HepG2 (cell line): ENCODE data around the gene KIF26B. TPM values are rescaled to one million over a fixed set of nuclear protein-coding genes. Genes with fewer than 3 reads are reported as not detected.
A peak's percentile ranks its signal among the peaks of the same experiment; 100 is the strongest.

Experiments used
- CENPX ChIP-seq: sonication (generic); formaldehyde crosslinking; IDR thresholded peaks from 2 replicates; pipeline ENCODE4 v1.9.0; 2021; ENCODE audit warnings: mild to moderate bottlenecking, missing genetic modification reagents, moderate library complexity
- DNMT1 ChIP-seq: sonication (generic); formaldehyde crosslinking; IDR thresholded peaks from 2 replicates; pipeline ENCODE4 v1.5.1; 2020; ENCODE audit warnings: mild to moderate bottlenecking, missing genetic modification reagents
- KMT2B ChIP-seq: IDR thresholded peaks from 2 replicates; pipeline ENCODE4 v1.6.1; 2016; ENCODE audit warnings: missing genetic modification reagents, missing compliant biosample characterization
- RXRA ChIP-seq: sonication (generic); formaldehyde crosslinking; IDR thresholded peaks from 2 replicates; pipeline ENCODE4 v1.5.1; 2020; ENCODE audit warnings: missing genetic modification reagents
- SP5 ChIP-seq: IDR thresholded peaks from 2 replicates; pipeline ENCODE4 v1.6.1; 2016; ENCODE audit warnings: low read depth, borderline replicate concordance
- SSRP1 ChIP-seq: IDR thresholded peaks from 2 replicates; pipeline ENCODE4 v1.6.1; 2016; ENCODE audit warnings: control low read depth
- TBL1XR1 ChIP-seq: fragments of 150-350 bp; IDR thresholded peaks from 2 replicates; pipeline ENCODE4 v1.6.1; 2014; ENCODE audit warnings: borderline replicate concordance, low read length; ENCODE audit not compliant: partially characterized antibody
- XBP1 ChIP-seq: sonication (generic); formaldehyde crosslinking; IDR thresholded peaks from 2 replicates; pipeline ENCODE4 v1.5.0; 2020; ENCODE audit warnings: missing genetic modification reagents
- ZKSCAN1 ChIP-seq: fragments of 150-350 bp; IDR thresholded peaks from 2 replicates; pipeline ENCODE4 v1.6.1; 2014; ENCODE audit warnings: low read length
- ZNF24 ChIP-seq: fragments of 450-650 bp; IDR thresholded peaks from 2 replicates; pipeline ENCODE4 v1.6.1; 2017; ENCODE audit warnings: antibody characterized with exemption, mild to moderate bottlenecking
- ZNF34 ChIP-seq: sonication (generic); formaldehyde crosslinking; IDR thresholded peaks from 2 replicates; pipeline ENCODE4 v1.4.0; 2020; ENCODE audit warnings: mild to moderate bottlenecking, missing genetic modification reagents, borderline replicate concordance
- ZNF367 ChIP-seq: sonication (generic); formaldehyde crosslinking; IDR thresholded peaks from 2 replicates; pipeline ENCODE4 v1.4.0; 2020; ENCODE audit warnings: missing genetic modification reagents, borderline replicate concordance
- ZNF530 ChIP-seq: sonication (generic); formaldehyde crosslinking; IDR thresholded peaks from 2 replicates; pipeline ENCODE4 v1.5.0; 2020; ENCODE audit warnings: low read depth, mild to moderate bottlenecking, missing genetic modification reagents
- ZNF724P ChIP-seq: sonication (generic); formaldehyde crosslinking; IDR thresholded peaks from 2 replicates; pipeline ENCODE4 v1.8.0; 2022; ENCODE audit warnings: missing genetic modification reagents, borderline replicate concordance
- polyA plus RNA-seq, 8 experiments: library from polyadenylated mRNA; depleted of rRNA in 3 of 8; stranded (reverse) in 7 of 8; unstranded in 1 of 8; fragments of >200 nt; fragmentation: Illumina TruSeq in 4 of 8; extraction: Trizol in 4 of 8; gene quantifications; 2 replicates each; pipeline versions ENCODE4 v1.2.1 to v1.2.3, GENCODE V29; 2011 to 2016; ENCODE audit warnings: low read depth in 4 of 8, missing spikeins in 1 of 8, mixed read lengths in 1 of 8; ENCODE audit not compliant: insufficient read depth in 1 of 8
- total RNA-seq, 5 experiments: library from RNA; depleted of rRNA; stranded (reverse); fragments of >200 nt; fragmentation: Illumina TruSeq; extraction: Trizol; gene quantifications; 2 replicates each; pipeline ENCODE4 v1.2.3, GENCODE V29; 2016; ENCODE audit warnings: low read depth in 1 of 5
- TF ChIP-seq, protein P1 (sequence below): fragments of 450-650 bp; IDR thresholded peaks from 2 replicates; pipeline ENCODE4 v1.6.1; 2016
- TF ChIP-seq, protein P2 (sequence below), 2 experiments: sonication (generic) in 1 of 2; formaldehyde crosslinking in 1 of 2; IDR thresholded peaks; 2 replicates each; pipeline versions ENCODE4 v1.5.1 to v1.6.1; 2011 to 2020; ENCODE audit warnings: borderline replicate concordance in 1 of 2, low read depth in 1 of 2, low read length in 1 of 2, mild to moderate bottlenecking in 1 of 2, missing genetic modification reagents in 1 of 2, moderate library complexity in 1 of 2
- TF ChIP-seq, protein P3 (sequence below): sonication (generic); formaldehyde crosslinking; IDR thresholded peaks from 2 replicates; pipeline ENCODE4 v1.5.1; 2020; ENCODE audit warnings: mild to moderate bottlenecking, missing genetic modification reagents, moderate library complexity
- TF ChIP-seq, protein P4 (sequence below): sonication (generic); formaldehyde crosslinking; IDR thresholded peaks from 2 replicates; pipeline ENCODE4 v1.5.0; 2020; ENCODE audit warnings: mild to moderate bottlenecking, missing genetic modification reagents
- TF ChIP-seq, protein P5 (sequence below): sonication (generic); formaldehyde crosslinking; IDR thresholded peaks from 2 replicates; pipeline ENCODE4 v1.8.1; 2022; ENCODE audit warnings: low read depth, mild to moderate bottlenecking, missing genetic modification reagents

KIF26B gene
- total and polyA plus RNA-seq, 2 of the 13 experiments (the other 11 are each of a cell fraction or from before 2014, with no cell fraction given): 0.08 to 0.09 TPM

DNA sequence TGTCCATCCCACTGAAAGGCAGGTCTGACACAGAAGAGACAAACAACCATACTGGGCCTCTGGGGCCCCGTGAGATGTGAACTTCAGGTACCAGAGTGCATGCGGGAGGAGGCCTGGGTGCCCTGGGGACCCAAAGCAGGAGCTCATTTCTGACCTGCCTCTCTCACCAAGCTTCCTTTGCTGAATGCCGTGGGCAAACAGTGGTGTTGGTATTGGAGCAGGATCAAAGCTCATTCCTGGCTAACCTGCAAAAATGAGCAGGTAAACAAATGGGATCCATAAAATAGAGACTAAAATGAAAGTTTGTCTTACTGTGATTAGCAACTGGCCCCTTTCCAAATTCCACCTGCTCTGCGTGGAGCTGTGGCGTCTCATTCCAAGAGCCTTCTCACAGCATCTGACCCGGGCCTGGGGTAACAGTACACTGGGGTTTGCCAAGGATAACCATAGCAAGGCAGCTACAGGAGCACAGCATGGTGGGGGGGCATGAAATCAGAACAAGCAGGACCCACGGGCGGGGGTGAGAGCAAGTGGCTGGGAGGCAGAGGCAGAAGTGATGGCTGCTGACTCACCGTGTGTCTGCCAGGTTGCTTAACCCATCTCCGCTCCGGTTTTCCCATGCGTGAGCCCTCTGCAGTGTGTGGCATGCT lies 103.6 kb downstream of the KIF26B start (continued):
- TF ChIP-seq, protein P1, sequence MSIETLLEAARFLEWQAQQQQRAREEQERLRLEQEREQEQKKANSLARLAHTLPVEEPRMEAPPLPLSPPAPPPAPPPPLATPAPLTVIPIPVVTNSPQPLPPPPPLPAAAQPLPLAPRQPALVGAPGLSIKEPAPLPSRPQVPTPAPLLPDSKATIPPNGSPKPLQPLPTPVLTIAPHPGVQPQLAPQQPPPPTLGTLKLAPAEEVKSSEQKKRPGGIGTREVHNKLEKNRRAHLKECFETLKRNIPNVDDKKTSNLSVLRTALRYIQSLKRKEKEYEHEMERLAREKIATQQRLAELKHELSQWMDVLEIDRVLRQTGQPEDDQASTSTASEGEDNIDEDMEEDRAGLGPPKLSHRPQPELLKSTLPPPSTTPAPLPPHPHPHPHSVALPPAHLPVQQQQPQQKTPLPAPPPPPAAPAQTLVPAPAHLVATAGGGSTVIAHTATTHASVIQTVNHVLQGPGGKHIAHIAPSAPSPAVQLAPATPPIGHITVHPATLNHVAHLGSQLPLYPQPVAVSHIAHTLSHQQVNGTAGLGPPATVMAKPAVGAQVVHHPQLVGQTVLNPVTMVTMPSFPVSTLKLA: no peak
- TF ChIP-seq, protein P2, sequence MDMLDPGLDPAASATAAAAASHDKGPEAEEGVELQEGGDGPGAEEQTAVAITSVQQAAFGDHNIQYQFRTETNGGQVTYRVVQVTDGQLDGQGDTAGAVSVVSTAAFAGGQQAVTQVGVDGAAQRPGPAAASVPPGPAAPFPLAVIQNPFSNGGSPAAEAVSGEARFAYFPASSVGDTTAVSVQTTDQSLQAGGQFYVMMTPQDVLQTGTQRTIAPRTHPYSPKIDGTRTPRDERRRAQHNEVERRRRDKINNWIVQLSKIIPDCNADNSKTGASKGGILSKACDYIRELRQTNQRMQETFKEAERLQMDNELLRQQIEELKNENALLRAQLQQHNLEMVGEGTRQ (IDR thresholded peaks at IDR 0.05; ENCODE audit: low read depth, low read length): no peak
- TF ChIP-seq, protein P2 (CRISPR knock-in tag; IDR thresholded peaks at IDR 0.05; ENCODE audit: borderline replicate concordance): no peak
- TF ChIP-seq SSRP1 (CRISPR knock-in tag) (no peak), ZNF34 (CRISPR knock-in tag) (no peak), CENPX (CRISPR knock-in tag) (no peak), KMT2B (CRISPR knock-in tag) (no peak), SP5 (peak; percentile 61; the same call in 1 of the 2 replicates), XBP1 (CRISPR knock-in tag) (no peak), ZNF530 (no peak), ZNF24 (no peak), ZNF724P (CRISPR knock-in tag) (no peak), DNMT1 (CRISPR knock-in tag) (no peak), RXRA (CRISPR knock-in tag) (peak; percentile 44), ZNF367 (CRISPR knock-in tag) (no peak), TBL1XR1 (no peak), ZKSCAN1 (no peak)
- TF ChIP-seq, protein P3, sequence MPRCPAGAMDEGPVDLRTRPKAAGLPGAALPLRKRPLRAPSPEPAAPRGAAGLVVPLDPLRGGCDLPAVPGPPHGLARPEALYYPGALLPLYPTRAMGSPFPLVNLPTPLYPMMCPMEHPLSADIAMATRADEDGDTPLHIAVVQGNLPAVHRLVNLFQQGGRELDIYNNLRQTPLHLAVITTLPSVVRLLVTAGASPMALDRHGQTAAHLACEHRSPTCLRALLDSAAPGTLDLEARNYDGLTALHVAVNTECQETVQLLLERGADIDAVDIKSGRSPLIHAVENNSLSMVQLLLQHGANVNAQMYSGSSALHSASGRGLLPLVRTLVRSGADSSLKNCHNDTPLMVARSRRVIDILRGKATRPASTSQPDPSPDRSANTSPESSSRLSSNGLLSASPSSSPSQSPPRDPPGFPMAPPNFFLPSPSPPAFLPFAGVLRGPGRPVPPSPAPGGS (CRISPR knock-in tag): no peak
- TF ChIP-seq, protein P4, sequence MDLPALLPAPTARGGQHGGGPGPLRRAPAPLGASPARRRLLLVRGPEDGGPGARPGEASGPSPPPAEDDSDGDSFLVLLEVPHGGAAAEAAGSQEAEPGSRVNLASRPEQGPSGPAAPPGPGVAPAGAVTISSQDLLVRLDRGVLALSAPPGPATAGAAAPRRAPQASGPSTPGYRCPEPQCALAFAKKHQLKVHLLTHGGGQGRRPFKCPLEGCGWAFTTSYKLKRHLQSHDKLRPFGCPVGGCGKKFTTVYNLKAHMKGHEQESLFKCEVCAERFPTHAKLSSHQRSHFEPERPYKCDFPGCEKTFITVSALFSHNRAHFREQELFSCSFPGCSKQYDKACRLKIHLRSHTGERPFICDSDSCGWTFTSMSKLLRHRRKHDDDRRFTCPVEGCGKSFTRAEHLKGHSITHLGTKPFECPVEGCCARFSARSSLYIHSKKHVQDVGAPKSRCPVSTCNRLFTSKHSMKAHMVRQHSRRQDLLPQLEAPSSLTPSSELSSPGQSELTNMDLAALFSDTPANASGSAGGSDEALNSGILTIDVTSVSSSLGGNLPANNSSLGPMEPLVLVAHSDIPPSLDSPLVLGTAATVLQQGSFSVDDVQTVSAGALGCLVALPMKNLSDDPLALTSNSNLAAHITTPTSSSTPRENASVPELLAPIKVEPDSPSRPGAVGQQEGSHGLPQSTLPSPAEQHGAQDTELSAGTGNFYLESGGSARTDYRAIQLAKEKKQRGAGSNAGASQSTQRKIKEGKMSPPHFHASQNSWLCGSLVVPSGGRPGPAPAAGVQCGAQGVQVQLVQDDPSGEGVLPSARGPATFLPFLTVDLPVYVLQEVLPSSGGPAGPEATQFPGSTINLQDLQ (CRISPR knock-in tag): no peak
- TF ChIP-seq, protein P5, sequence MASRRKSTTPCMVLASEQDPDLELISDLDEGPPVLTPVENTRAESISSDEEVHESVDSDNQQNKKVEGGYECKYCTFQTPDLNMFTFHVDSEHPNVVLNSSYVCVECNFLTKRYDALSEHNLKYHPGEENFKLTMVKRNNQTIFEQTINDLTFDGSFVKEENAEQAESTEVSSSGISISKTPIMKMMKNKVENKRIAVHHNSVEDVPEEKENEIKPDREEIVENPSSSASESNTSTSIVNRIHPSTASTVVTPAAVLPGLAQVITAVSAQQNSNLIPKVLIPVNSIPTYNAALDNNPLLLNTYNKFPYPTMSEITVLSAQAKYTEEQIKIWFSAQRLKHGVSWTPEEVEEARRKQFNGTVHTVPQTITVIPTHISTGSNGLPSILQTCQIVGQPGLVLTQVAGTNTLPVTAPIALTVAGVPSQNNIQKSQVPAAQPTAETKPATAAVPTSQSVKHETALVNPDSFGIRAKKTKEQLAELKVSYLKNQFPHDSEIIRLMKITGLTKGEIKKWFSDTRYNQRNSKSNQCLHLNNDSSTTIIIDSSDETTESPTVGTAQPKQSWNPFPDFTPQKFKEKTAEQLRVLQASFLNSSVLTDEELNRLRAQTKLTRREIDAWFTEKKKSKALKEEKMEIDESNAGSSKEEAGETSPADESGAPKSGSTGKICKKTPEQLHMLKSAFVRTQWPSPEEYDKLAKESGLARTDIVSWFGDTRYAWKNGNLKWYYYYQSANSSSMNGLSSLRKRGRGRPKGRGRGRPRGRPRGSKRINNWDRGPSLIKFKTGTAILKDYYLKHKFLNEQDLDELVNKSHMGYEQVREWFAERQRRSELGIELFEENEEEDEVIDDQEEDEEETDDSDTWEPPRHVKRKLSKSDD (CRISPR knock-in tag): no peak
